Neural cell (in vitro differentiated cells): ENCODE results near the gene ZCCHC2.

Experiments used
- POLR2AphosphoS5 ChIP-seq: IDR thresholded peaks from 2 replicates; pipeline ENCODE4 v1.6.1; 2012
- RAD21 ChIP-seq: fragments of 450-650 bp; conservative IDR thresholded peaks from 2 replicates; pipeline ENCODE4 v1.6.1; 2014; ENCODE audit warnings: antibody characterized with exemption, mild to moderate bottlenecking, moderate library complexity
- TF ChIP-seq, protein P1 (sequence below): fragments of 450-650 bp; IDR thresholded peaks from 2 replicates; pipeline ENCODE4 v1.5.1; 2014; ENCODE audit warnings: antibody characterized with exemption, mild to moderate bottlenecking, moderate library complexity; ENCODE audit not compliant: poor library complexity, severe bottlenecking
- TF ChIP-seq, protein P2 (sequence below): IDR thresholded peaks from 2 replicates; pipeline ENCODE4 v1.6.1; 2012; ENCODE audit warnings: borderline replicate concordance

DNA sequence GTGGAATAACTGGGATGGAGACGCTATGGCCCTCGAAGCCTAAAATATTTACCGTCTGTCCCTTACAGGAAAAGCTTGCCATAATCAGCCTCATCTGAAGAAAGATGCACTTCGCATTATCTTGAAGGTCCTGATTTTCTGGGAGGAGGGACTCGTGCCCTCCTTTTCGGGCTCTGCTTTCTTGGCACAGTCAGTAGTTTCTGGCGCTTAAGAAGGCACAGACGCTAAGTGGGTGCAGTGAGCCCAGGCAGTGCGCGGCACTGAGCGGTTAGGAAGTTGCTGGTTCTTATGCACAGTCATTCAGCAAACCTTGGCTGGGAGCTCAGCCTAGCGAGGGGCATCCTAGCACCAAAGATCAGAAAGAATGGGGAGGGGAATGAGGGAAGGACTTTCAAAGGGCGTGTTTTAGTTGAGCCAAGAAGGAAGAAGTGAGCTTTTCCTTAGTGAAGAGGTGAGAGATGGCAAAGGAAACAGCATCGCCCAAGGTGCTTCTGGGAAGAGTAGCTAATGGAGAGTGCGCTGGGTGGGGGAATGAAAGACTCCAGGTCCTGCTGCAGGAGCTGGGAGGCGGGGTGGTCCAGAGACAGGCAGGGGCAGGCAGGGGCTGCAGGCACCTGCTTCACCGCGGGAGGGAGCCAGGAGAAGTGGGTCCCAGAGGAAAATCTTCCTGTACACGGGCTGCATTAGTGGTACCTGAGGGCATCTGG, 64.1 kb downstream of the ZCCHC2 start:
- TF ChIP-seq, protein P1, sequence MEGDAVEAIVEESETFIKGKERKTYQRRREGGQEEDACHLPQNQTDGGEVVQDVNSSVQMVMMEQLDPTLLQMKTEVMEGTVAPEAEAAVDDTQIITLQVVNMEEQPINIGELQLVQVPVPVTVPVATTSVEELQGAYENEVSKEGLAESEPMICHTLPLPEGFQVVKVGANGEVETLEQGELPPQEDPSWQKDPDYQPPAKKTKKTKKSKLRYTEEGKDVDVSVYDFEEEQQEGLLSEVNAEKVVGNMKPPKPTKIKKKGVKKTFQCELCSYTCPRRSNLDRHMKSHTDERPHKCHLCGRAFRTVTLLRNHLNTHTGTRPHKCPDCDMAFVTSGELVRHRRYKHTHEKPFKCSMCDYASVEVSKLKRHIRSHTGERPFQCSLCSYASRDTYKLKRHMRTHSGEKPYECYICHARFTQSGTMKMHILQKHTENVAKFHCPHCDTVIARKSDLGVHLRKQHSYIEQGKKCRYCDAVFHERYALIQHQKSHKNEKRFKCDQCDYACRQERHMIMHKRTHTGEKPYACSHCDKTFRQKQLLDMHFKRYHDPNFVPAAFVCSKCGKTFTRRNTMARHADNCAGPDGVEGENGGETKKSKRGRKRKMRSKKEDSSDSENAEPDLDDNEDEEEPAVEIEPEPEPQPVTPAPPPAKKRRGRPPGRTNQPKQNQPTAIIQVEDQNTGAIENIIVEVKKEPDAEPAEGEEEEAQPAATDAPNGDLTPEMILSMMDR = no peak
- TF ChIP-seq POLR2AphosphoS5 (no peak), RAD21 (no peak)
- TF ChIP-seq, protein P2, sequence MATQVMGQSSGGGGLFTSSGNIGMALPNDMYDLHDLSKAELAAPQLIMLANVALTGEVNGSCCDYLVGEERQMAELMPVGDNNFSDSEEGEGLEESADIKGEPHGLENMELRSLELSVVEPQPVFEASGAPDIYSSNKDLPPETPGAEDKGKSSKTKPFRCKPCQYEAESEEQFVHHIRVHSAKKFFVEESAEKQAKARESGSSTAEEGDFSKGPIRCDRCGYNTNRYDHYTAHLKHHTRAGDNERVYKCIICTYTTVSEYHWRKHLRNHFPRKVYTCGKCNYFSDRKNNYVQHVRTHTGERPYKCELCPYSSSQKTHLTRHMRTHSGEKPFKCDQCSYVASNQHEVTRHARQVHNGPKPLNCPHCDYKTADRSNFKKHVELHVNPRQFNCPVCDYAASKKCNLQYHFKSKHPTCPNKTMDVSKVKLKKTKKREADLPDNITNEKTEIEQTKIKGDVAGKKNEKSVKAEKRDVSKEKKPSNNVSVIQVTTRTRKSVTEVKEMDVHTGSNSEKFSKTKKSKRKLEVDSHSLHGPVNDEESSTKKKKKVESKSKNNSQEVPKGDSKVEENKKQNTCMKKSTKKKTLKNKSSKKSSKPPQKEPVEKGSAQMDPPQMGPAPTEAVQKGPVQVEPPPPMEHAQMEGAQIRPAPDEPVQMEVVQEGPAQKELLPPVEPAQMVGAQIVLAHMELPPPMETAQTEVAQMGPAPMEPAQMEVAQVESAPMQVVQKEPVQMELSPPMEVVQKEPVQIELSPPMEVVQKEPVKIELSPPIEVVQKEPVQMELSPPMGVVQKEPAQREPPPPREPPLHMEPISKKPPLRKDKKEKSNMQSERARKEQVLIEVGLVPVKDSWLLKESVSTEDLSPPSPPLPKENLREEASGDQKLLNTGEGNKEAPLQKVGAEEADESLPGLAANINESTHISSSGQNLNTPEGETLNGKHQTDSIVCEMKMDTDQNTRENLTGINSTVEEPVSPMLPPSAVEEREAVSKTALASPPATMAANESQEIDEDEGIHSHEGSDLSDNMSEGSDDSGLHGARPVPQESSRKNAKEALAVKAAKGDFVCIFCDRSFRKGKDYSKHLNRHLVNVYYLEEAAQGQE = no peak
